ENCODE measurements around the gene TNK2. TPM values are rescaled to one million over a fixed set of nuclear protein-coding genes. Genes with fewer than 3 reads are reported as not detected.

Gene TNK2
- total RNA-seq, 1 donor from 2014 or later, result 39.1 TPM

DNA sequence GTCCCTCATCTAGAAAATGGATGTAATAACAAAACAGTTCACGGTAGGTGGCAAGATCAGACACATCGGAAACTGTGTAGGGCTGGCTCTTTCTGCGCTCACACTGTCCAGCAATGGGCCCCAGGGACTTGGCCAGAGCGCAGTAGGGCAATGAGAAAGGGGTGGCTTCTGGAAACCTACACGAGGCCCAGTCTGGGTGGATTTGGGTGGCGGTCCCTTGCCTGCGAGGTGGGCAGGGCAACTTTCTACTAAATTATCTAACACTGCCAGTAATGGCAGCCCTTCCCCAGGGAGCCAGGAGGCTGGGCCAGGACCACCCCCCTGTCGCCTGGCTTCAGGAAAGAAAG is 2.1 kb upstream of the TNK2 start:
- DNase-seq (ENCODE audit: low read depth), result no peak
- H3K9me3 ChIP-seq (ENCODE audit: insufficient read depth, low read depth, low read length), result no peaks in the 10 kb centered on the region
- H3K27ac ChIP-seq (ENCODE audit: low read depth, low read length), result no peak overlapping the region
- peaks cover 27% of the 10 kb centered on the region for H3K4me1 ChIP-seq (ENCODE audit: insufficient read depth, low read length)
- Mint-ChIP-seq H3K4me3 (ENCODE audit: unreplicated experiment) (peak overlapping the region; percentile 84), H3K27me3 (ENCODE audit: low read depth, unreplicated experiment) (no peaks in the 10 kb centered on the region), H3K9me3 (ENCODE audit: unreplicated experiment) (no peaks in the 10 kb centered on the region), H3K27ac (ENCODE audit: unreplicated experiment) (no peak overlapping the region), H3K4me1 (ENCODE audit: low read depth, unreplicated experiment) (peaks cover 24% of the 10 kb centered on the region), H3K36me3 (ENCODE audit: low read depth, unreplicated experiment) (no peaks in the 10 kb centered on the region)
- no peaks in the 10 kb centered on the region for H3K27me3 ChIP-seq (ENCODE audit: insufficient read depth, low read length)
- peak overlapping the region; percentile 87 for H3K4me2 ChIP-seq (ENCODE audit: low read length)
- H3K4me3 ChIP-seq (ENCODE audit: insufficient read depth, low read depth, low read length), result no peak overlapping the region
- peaks cover 23% of the 10 kb centered on the region for H4K20me1 ChIP-seq (ENCODE audit: insufficient read depth, low read length)
- no peak for FAIRE-seq
- no peak overlapping the region for H3K9ac ChIP-seq (ENCODE audit: low read length)
- H3K36me3 ChIP-seq (ENCODE audit: insufficient read depth, low read length), result no peaks in the 10 kb centered on the region
- no peak for TF ChIP-seq EZH2 (IDR thresholded peaks at IDR 0.05; ENCODE audit: insufficient read depth, low read length)
- TF ChIP-seq, protein P1, sequence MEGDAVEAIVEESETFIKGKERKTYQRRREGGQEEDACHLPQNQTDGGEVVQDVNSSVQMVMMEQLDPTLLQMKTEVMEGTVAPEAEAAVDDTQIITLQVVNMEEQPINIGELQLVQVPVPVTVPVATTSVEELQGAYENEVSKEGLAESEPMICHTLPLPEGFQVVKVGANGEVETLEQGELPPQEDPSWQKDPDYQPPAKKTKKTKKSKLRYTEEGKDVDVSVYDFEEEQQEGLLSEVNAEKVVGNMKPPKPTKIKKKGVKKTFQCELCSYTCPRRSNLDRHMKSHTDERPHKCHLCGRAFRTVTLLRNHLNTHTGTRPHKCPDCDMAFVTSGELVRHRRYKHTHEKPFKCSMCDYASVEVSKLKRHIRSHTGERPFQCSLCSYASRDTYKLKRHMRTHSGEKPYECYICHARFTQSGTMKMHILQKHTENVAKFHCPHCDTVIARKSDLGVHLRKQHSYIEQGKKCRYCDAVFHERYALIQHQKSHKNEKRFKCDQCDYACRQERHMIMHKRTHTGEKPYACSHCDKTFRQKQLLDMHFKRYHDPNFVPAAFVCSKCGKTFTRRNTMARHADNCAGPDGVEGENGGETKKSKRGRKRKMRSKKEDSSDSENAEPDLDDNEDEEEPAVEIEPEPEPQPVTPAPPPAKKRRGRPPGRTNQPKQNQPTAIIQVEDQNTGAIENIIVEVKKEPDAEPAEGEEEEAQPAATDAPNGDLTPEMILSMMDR (IDR thresholded peaks at IDR 0.05; ENCODE audit: insufficient read depth, low read depth, low read length), result no peak
- no peak overlapping the region for H2AFZ ChIP-seq (ENCODE audit: low read depth, low read length)
- peaks cover 18% of the 10 kb centered on the region for H3K79me2 ChIP-seq (ENCODE audit: insufficient read depth, low read length)

DNA sequence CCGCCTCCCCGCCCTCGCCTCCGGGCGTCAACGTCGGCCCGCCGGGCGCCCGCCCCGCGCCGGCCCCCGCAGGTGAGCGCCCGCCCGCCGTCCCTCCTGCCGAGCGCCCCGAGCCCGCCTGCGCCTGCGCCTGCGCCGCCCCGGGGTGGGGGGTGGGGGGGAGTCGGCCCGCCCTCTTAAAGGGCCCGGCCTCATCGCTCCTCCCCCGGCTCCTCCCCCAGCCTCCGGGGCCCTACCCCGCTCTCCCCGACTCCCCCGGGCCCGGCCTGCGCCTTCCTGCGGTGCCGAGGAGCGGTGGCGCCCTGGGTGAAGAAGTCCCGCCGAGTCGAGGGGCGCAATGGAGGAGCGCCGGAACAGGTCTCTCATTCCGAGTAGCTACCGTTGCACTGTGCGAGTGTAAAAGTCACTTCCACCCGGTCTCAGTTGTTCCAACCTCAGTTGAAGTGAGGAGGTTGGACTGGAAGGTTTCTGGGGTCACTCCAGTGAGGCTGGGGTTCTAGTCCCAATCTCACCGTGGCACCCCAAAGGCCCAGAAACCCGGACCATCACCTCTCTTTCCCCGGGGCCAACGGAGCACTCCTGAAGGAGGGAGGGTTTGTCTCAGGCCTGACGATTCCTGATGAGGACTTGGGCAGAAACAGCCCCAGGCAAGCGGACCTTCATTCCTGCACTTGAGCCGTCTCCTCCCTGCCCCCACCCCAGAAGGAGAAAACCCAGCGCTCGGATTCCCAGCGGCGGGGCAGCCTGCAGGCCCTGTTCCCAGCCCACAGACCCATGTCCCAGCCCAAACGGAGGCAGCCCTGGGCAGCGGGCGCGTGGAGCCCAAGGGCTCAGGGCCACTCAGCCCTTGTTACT is 1.5 kb upstream of the TNK2 start:
- Histone ChIP-seq H3K9me3 (ENCODE audit: insufficient read depth, low read depth, low read length) (no peaks in the 10 kb centered on the region), H2AFZ (ENCODE audit: low read depth, low read length) (peak overlapping the region; percentile 99), H4K20me1 (ENCODE audit: insufficient read depth, low read length) (peaks cover 23% of the 10 kb centered on the region), H3K27ac (ENCODE audit: low read depth, low read length) (peak overlapping the region; percentile 25), H3K4me1 (ENCODE audit: insufficient read depth, low read length) (peaks cover 26% of the 10 kb centered on the region), H3K4me3 (ENCODE audit: insufficient read depth, low read depth, low read length) (peak overlapping the region; percentile 56), H3K79me2 (ENCODE audit: insufficient read depth, low read length) (peaks cover 18% of the 10 kb centered on the region), H3K36me3 (ENCODE audit: insufficient read depth, low read length) (no peaks in the 10 kb centered on the region), H3K27me3 (ENCODE audit: insufficient read depth, low read length) (no peaks in the 10 kb centered on the region), H3K4me2 (ENCODE audit: low read length) (peak overlapping the region; percentile 87), H3K9ac (ENCODE audit: low read length) (peak overlapping the region; percentile 71)
- Mint-ChIP-seq H3K36me3 (ENCODE audit: low read depth, unreplicated experiment) (no peaks in the 10 kb centered on the region), H3K27me3 (ENCODE audit: low read depth, unreplicated experiment) (no peaks in the 10 kb centered on the region), H3K9me3 (ENCODE audit: unreplicated experiment) (no peaks in the 10 kb centered on the region), H3K27ac (ENCODE audit: unreplicated experiment) (peak overlapping the region; percentile 75), H3K4me3 (ENCODE audit: unreplicated experiment) (peak overlapping the region; percentile 84), H3K4me1 (ENCODE audit: low read depth, unreplicated experiment) (peaks cover 22% of the 10 kb centered on the region)
- FAIRE-seq, result no peak
- TF ChIP-seq EZH2 (IDR thresholded peaks at IDR 0.05; ENCODE audit: insufficient read depth, low read length), result no peak
- TF ChIP-seq, protein P1 (IDR thresholded peaks at IDR 0.05; ENCODE audit: insufficient read depth, low read depth, low read length), result no peak
- peak; percentile 38 for DNase-seq (ENCODE audit: low read depth)
